ENCODE measurements around the gene MIA3.

Gene MIA3

GRCh38 chr1:222713091-222713961 is 95.4 kb downstream of the MIA3 start:
- DNase-seq (ENCODE audit: low spot score): peak; percentile 89
- peak; percentile 8 for TF ChIP-seq CTCF (IDR thresholded peaks at IDR 0.05; ENCODE audit: extremely low read depth, insufficient read depth, missing control alignments)
- in situ Hi-C loops (cut with MboI; ENCODE audit: low pct_unique_long_range_greater_than_20kb, low sequenced_read_pairs, unreplicated experiment): no loop called here

GRCh38 chr1:222716393-222716792 is 98.5 kb downstream of the MIA3 start:
- in situ Hi-C loops (cut with MboI; ENCODE audit: low pct_unique_long_range_greater_than_20kb, low sequenced_read_pairs, unreplicated experiment): no loop called here
- no peak for TF ChIP-seq CTCF (IDR thresholded peaks at IDR 0.05; ENCODE audit: extremely low read depth, insufficient read depth, missing control alignments)

More at GRCh38 chr1:222716393-222716792, 98.5 kb downstream of the MIA3 start:
- DNase-seq (ENCODE audit: low spot score): no peak
